Measurements from ENCODE around the gene PCDHA1. TPM values are rescaled to one million over a fixed set of nuclear protein-coding genes. Genes with fewer than 3 reads are reported as not detected.
A peak's percentile ranks its signal among the peaks of the same experiment; 100 is the strongest.

Gene PCDHA1
- total and polyA plus RNA-seq, 12 donors = 0.05 to 0.20 (median 0.08) TPM; not detected in 5

DNA sequence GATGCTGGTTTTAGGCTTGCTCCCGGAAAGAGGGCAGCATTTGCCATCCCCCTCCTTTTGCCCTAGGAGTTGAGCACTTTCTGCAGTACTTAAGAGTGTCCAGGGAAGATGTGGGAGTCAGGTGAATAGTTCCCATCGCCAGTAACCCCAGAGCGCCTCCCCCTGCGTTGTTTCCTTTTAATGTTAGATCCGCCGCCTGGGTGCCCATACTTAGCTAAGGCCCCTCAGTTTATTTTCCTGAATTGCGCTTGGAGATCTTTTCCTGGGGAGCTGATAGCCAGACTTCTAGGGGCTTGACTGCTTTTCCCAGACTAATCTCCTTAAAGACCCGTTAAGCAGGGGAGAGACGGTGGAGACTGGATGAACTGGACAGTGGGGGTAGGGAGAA is 180.0 kb downstream of the PCDHA1 start:
- no peak for TF ChIP-seq POLR2A (IDR thresholded peaks at IDR 0.05)
- TF ChIP-seq, protein P1, sequence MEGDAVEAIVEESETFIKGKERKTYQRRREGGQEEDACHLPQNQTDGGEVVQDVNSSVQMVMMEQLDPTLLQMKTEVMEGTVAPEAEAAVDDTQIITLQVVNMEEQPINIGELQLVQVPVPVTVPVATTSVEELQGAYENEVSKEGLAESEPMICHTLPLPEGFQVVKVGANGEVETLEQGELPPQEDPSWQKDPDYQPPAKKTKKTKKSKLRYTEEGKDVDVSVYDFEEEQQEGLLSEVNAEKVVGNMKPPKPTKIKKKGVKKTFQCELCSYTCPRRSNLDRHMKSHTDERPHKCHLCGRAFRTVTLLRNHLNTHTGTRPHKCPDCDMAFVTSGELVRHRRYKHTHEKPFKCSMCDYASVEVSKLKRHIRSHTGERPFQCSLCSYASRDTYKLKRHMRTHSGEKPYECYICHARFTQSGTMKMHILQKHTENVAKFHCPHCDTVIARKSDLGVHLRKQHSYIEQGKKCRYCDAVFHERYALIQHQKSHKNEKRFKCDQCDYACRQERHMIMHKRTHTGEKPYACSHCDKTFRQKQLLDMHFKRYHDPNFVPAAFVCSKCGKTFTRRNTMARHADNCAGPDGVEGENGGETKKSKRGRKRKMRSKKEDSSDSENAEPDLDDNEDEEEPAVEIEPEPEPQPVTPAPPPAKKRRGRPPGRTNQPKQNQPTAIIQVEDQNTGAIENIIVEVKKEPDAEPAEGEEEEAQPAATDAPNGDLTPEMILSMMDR (IDR thresholded peaks at IDR 0.05) = no peak
- WGBS, 4 donors = 0 to 10% (median 2%) methylated on average over 7 to 9 of the region's 9 CpGs
- intact Hi-C loops (cut with DNase I) = no loop called here
- Histone ChIP-seq H3K36me3 (replicated peaks in 1 of 2) (no peaks in the 10 kb centered on the region), H3K27ac (peak overlapping the region in 2 of 5 donors; percentile 47 to 54), H3K4me3 (peak overlapping the region in 1 of 4 donors; percentile 67), H3K9me3 (replicated peaks in 1 of 3) (no peaks in the 10 kb centered on the region), H3K4me1 (replicated peaks in 1 of 2) (no peaks in the 10 kb centered on the region), H3K27me3 (peaks cover 16% of the 10 kb centered on the region)
- DNase-seq = no peak

DNA sequence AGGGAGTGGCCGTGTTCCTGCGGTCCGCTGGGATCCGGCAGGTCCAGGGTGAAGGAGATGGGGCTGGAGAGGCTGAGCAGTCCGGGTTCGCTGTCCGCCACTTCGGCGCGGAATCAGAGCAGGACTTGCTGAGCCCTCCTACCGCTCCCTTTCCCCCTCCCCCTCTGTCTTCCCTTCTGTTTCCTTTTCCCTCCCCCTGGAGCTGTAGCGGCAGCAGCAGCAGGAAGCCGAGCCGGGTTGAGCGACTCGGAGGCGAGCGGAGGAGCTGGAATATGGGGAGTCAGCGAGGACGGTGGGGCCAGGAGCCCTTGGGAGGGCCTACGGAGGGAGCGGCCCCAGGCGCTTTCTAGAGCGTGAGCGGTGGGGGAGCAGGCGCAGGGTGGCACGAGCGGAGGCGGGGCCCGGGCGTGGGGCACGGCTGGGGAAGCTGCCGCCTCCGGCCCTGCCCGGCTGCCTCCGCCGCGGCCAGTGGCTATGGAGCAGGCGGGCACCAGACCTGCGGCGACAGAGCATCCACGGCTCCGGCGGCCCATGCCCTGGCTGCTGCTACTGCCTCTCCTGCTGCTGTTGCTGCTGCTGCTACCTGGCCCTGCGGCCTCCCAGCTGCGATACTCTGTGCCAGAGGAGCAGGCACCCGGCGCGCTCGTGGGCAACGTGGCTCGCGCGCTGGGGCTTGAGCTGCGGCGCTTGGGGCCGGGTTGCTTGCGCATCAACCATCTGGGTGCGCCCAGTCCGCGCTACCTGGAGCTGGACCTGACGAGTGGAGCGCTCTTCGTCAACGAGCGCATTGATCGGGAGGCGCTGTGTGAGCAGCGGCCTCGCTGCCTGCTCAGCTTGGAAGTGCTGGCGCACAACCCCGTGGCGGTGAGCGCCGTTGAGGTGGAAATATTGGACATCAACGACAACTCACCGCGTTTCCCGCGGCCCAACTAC is 180.6 kb downstream of the PCDHA1 start, which contains the start of gene PCDHAC2:
PCDHAC2 (plus strand) TSS at position 184 of the 933 bp plus-strand sequence; CDS start at position 475, 291 bp downstream.
- 1 to 2% (median 2%) methylated on average over 24 to 80 of the region's 80 CpGs for WGBS, 4 donors
- H3K9me3 ChIP-seq (replicated peaks in 1 of 3) = no peaks in the 10 kb centered on the region
- peak within 1 kb of the TSS in 2 of 5 donors; percentile 47 to 54 for H3K27ac ChIP-seq
- TF ChIP-seq, protein P1 (IDR thresholded peaks at IDR 0.05) = no peak
- peak in 1 of 2 donors; percentile 15 for TF ChIP-seq POLR2A (IDR thresholded peaks at IDR 0.05)
- H3K36me3 ChIP-seq (replicated peaks in 1 of 2) = no peaks in the 10 kb centered on the region
- intact Hi-C loops (cut with DNase I) = no loop called here
- H3K4me3 ChIP-seq = peak within 1 kb of the TSS in 2 of 4 donors; percentile 3 to 67
- peaks cover 16% of the 10 kb centered on the region for H3K27me3 ChIP-seq
- H3K4me1 ChIP-seq (replicated peaks in 1 of 2) = no peaks in the 10 kb centered on the region
- DNase-seq = peak; percentile 17 to 66 (median 32)

DNA sequence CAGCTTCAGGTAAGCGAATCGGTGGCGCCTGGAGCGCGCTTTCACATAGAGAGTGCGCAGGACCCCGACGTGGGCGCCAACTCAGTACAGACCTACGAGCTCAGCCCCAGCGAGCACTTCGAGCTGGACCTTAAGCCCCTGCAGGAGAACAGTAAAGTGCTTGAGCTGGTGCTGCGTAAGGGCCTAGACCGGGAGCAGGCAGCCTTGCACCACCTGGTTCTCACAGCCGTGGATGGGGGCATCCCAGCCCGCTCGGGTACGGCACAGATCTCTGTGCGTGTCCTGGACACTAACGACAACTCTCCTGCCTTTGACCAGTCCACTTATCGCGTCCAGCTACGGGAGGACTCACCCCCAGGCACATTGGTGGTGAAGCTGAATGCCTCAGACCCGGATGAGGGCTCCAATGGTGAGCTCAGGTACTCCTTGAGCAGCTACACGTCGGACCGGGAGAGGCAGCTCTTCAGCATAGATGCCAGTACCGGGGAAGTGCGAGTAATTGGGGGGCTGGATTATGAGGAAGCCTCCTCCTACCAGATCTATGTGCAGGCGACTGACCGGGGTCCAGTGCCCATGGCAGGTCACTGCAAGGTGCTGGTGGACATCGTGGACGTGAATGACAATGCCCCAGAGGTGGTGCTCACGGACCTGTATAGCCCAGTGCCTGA is 181.4 kb downstream of the PCDHA1 start:
- Histone ChIP-seq H3K27me3 (peaks cover 16% of the 10 kb centered on the region), H3K36me3 (replicated peaks in 1 of 2) (no peaks in the 10 kb centered on the region), H3K4me1 (replicated peaks in 1 of 2) (no peaks in the 10 kb centered on the region), H3K27ac (peak overlapping the region in 1 of 5 donors; percentile 54), H3K4me3 (peak overlapping the region in 1 of 4 donors; percentile 67), H3K9me3 (replicated peaks in 1 of 3) (no peaks in the 10 kb centered on the region)
- DNase-seq = no peak
- intact Hi-C loops (cut with DNase I) = no loop called here
- 24 to 66% (median 25%) methylated on average over 8 to 34 of the region's 34 CpGs for WGBS, 4 donors
- TF ChIP-seq POLR2A (IDR thresholded peaks at IDR 0.05) = no peak
- TF ChIP-seq, protein P1 (IDR thresholded peaks at IDR 0.05) = no peak

DNA sequence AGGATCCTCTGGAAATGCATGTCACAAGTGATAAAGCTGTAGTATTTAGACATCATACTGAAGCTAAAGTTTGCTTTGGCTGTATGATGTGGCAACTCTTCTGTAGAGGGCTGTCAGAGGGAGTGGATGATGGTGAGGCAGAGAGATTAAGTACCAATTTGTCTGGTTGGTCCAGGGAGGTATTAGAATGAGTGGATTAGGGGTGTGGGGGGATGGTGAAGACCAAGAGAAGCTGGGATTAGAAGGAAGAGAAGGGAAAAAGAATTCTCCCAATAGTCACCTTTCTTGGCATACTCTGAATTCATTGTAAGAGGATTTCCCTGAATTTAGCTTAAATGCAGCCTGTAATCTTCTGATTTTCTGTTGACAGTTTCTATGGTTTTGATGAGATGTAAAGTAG is 183.9 kb downstream of the PCDHA1 start:
- Histone ChIP-seq H3K4me3 (no peak overlapping the region), H3K4me1 (replicated peaks in 1 of 2) (no peaks in the 10 kb centered on the region), H3K27me3 (peaks cover 16% of the 10 kb centered on the region), H3K9me3 (replicated peaks in 1 of 3) (no peaks in the 10 kb centered on the region), H3K36me3 (replicated peaks in 1 of 2) (no peaks in the 10 kb centered on the region), H3K27ac (no peak overlapping the region)
- intact Hi-C loops (cut with DNase I) = no loop called here
- DNase-seq = no peak
- TF ChIP-seq POLR2A (IDR thresholded peaks at IDR 0.05) = no peak
- TF ChIP-seq, protein P1 (IDR thresholded peaks at IDR 0.05) = no peak

Data from adrenal gland (tissue), 12 donors.